CD4-positive, CD25-positive, alpha-beta regulatory T cell (primary cell): Measurements from ENCODE around the gene TET1. TPM values are rescaled to one million over a fixed set of nuclear protein-coding genes. Genes with fewer than 3 reads are reported as not detected.

ENCODE experiments used
- ATAC-seq, 2 donors: fragments of 150-1000 bp; cut with Tn5 transposase; one replicate each; pipeline ENCODE4 v1.10.0; 2021; ENCODE audit warnings: low read depth in 2 of 2, moderate number of reproducible peaks in 2 of 2, moderate library complexity in 1 of 2
- DNase-seq, 3 donors: peaks; one replicate each; pipeline versions ENCODE4 v3.0.0 to v3.0.0-alpha.2; 2012 to 2022; ENCODE audit warnings: mixed read lengths in 1 of 3
- H3K27ac ChIP-seq: one replicate; pipeline ENCODE4 v1.7.0; 2013; ENCODE audit warnings: mild to moderate bottlenecking, low read length; ENCODE audit not compliant: insufficient read depth, poor library complexity, severe bottlenecking
- H3K27me3 ChIP-seq: one replicate; pipeline ENCODE4 v1.7.0; 2013; ENCODE audit warnings: low read length; ENCODE audit not compliant: control insufficient read depth, insufficient read depth
- H3K36me3 ChIP-seq: one replicate; pipeline ENCODE4 v1.7.0; 2013; ENCODE audit warnings: mild to moderate bottlenecking, low read length, moderate library complexity; ENCODE audit not compliant: control insufficient read depth, insufficient read depth
- H3K4me1 ChIP-seq: 2 replicates; pipeline ENCODE4 v1.7.0; 2013; ENCODE audit warnings: mild to moderate bottlenecking, low read length; ENCODE audit not compliant: insufficient read depth, control insufficient read depth, poor library complexity, severe bottlenecking
- H3K4me3 ChIP-seq: one replicate; pipeline ENCODE4 v1.7.0; 2013; ENCODE audit warnings: low read depth, mild to moderate bottlenecking, low read length, moderate library complexity
- H3K9me3 ChIP-seq, 2 experiments: 1 replicate in 1 of 2; 2 replicates in 1 of 2; pipeline ENCODE4 v1.7.0; 2013; ENCODE audit warnings: low read length in 2 of 2, mild to moderate bottlenecking in 1 of 2, moderate library complexity in 1 of 2; ENCODE audit not compliant: control insufficient read depth in 2 of 2
- H3K27ac Mint-ChIP-seq, 3 donors: one replicate each; pipeline ENCODE4 v1.8.0; 2020 to 2022; ENCODE audit warnings: mild to moderate bottlenecking in 3 of 3, mixed read lengths in 3 of 3, moderate library complexity in 2 of 3
- H3K27me3 Mint-ChIP-seq: one replicate; pipeline ENCODE4 v1.8.0; 2022; ENCODE audit warnings: mild to moderate bottlenecking, mixed read lengths
- H3K36me3 Mint-ChIP-seq: one replicate; pipeline ENCODE4 v1.8.0; 2020; ENCODE audit warnings: mixed read lengths
- H3K4me1 Mint-ChIP-seq, 4 donors: one replicate each; pipeline ENCODE4 v1.8.0; 2020 to 2022; ENCODE audit warnings: mixed read lengths in 4 of 4, mild to moderate bottlenecking in 1 of 4
- H3K4me3 Mint-ChIP-seq, 4 donors: one replicate each; pipeline ENCODE4 v1.8.0; 2020 to 2022; ENCODE audit warnings: mild to moderate bottlenecking in 4 of 4, mixed read lengths in 4 of 4, moderate library complexity in 3 of 4
- H3K9me3 Mint-ChIP-seq, 7 donors: one replicate each; pipeline ENCODE4 v1.8.0; 2020 to 2022; ENCODE audit warnings: mixed read lengths in 7 of 7, mild to moderate bottlenecking in 3 of 7, moderate library complexity in 2 of 7
- polyA plus RNA-seq, 4 donors: library from polyadenylated mRNA; unstranded; fragments of 300-500 nt; fragmentation: Illumina TruSeq; gene quantifications; one replicate each; pipeline ENCODE4 v1.2.3, GENCODE V29; 2021
- total RNA-seq: library from RNA; stranded (reverse); gene quantifications from one replicate; pipeline ENCODE4 v1.2.3, GENCODE V29; 2022

Gene TET1
- total and polyA plus RNA-seq, 5 donors from 2014 or later, result 0.95 to 4.3 (median 1.6) TPM

DNA sequence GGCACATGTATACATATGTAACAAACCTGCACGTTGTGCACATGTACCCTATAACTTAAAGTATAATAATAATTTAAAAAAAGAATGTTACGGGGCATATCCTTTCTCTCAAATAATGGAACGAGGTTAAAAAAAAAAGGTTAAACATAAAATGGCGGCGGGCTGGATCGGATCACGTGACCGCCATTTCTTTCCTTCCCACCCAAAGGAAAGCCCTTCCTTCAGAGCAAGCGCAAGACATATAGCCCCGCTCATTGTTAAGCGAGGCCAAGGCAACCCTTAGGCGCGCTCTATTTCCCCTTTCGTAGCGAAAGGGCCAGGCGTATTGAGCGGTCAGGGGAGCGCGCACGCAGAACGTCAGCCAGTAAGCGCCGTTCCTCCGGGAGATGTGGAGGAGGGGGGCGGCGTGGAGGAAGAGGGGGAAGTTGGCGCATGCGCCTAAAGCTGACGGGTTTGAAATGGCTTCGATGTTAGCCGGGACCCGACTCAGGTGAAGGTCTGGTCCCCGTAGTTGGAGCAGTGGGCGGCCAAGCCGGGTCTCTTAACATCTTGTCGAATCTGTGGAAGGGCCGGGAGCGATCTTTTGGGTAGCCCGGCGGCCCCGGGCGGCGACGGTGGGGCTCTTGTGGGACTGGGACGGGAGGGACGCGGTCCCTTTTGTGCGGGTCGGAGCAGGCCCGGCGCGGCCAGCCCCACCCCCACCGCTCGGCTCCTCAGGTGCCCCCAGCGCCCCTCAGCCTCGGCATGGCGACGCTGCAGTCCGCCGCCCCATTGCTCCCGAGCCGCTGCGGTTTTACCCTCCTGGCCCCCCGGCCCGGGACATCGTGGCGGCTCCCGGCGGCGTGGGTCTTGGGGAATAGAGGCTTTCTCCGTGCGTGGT lies 160.9 kb downstream of the TET1 start, which contains the start of gene CCAR1:
Gene CCAR1 (plus strand): TSS at position 447 of the 880 bp plus-strand sequence. CDS start 1,266 bp downstream, outside the sequence.
- peak within 1 kb of the TSS; percentile 85 for H3K4me3 ChIP-seq
- no peaks in the 10 kb centered on the region for H3K9me3 ChIP-seq
- Mint-ChIP-seq H3K4me3 (peak within 1 kb of the TSS; percentile 93 to 99 (median 98)), H3K9me3 (no peaks in the 10 kb centered on the region), H3K27ac (peak within 1 kb of the TSS; percentile 96 to 99 (median 99)), H3K36me3 (peaks cover 13% of the 10 kb centered on the region), H3K4me1 (peaks cover 7 to 24% (median 15%) of the 10 kb centered on the region in 4 donors), H3K27me3 (peaks cover 5% of the 10 kb centered on the region)
- peaks cover 14% of the 10 kb centered on the region for H3K36me3 ChIP-seq
- no peaks in the 10 kb centered on the region for H3K27me3 ChIP-seq
- ATAC-seq (peak; percentile 99), DNase-seq (peak; percentile 92 to 99 (median 96))
- H3K4me1 ChIP-seq, result peaks cover 12% of the 10 kb centered on the region
- peak within 1 kb of the TSS; percentile 92 for H3K27ac ChIP-seq

DNA sequence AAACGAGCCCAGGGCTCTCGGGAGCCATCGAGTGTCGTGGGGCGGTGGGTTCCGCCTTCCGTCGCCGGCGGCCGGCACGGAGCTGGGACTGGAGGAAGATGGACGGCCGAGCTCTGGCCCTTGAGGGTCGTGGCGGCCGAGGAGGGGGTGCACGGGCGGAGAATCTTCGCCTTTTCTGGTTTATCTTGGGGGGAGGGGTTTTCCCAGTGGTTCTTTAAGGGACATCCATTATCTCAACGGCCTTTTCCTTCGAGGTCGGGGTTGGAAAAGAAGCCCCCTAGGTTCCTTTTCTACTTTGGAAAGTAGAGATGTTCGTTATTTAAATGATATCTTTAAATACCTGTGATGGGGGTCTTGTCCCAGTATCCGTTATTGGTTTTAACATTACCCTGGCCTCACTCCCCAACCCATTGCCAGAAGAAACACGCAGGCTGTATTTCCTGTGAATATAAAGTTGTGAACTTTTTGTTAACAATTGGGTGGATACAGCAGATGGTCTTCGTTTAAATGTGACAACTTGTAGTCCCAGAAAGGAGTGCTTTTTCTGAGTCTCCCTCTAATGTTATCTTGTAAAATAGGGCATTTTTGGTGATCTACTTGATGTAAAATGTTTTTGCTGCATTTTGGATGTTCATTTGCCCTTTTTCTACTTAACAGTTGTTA lies 161.7 kb downstream of the TET1 start:
- H3K4me3 ChIP-seq, result peak overlapping the region; percentile 85
- H3K4me1 ChIP-seq, result peaks cover 12% of the 10 kb centered on the region
- Mint-ChIP-seq H3K27ac (peak overlapping the region; percentile 35 to 99 (median 94)), H3K9me3 (no peaks in the 10 kb centered on the region), H3K4me3 (peak overlapping the region; percentile 93 to 99 (median 98)), H3K27me3 (peaks cover 5% of the 10 kb centered on the region), H3K4me1 (peaks cover 7 to 25% (median 16%) of the 10 kb centered on the region in 4 donors), H3K36me3 (peaks cover 17% of the 10 kb centered on the region)
- H3K9me3 ChIP-seq, result no peaks in the 10 kb centered on the region
- ATAC-seq (no peak), DNase-seq (peak in 2 of 3 donors; percentile 13 to 27)
- H3K27me3 ChIP-seq, result no peaks in the 10 kb centered on the region
- H3K27ac ChIP-seq, result peak overlapping the region; percentile 92
- H3K36me3 ChIP-seq, result peaks cover 20% of the 10 kb centered on the region

DNA sequence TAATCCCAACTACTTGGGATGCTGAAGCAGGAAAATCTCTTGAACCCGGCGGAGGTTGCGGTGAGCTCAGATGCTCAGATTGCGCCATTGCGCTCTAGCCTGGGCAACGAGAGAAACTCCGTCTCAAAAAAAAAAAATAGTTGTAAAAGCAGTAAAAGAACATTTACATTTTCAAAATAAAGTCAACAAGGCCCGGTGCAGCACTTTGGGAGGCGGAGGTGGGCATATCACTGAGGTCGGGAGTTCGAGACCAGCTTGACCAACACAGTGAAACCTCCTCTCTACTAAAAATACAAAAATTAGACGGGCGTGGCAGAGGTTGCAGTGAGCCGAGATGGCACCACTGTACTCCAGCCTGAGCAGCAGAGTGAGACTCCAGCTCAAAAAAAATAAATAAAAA lies 164.9 kb downstream of the TET1 start:
- H3K27ac ChIP-seq, result no peak overlapping the region
- peaks cover 26% of the 10 kb centered on the region for H3K36me3 Mint-ChIP-seq
- H3K9me3 ChIP-seq, result no peaks in the 10 kb centered on the region
- no peaks in the 10 kb centered on the region for H3K9me3 Mint-ChIP-seq
- peaks cover 7 to 35% (median 25%) of the 10 kb centered on the region in 4 donors for H3K4me1 Mint-ChIP-seq
- peaks cover 43% of the 10 kb centered on the region for H3K36me3 ChIP-seq
- H3K4me1 ChIP-seq, result peaks cover 12% of the 10 kb centered on the region
- peak overlapping the region in 1 of 4 donors; percentile 52 for H3K4me3 Mint-ChIP-seq
- peaks cover 5% of the 10 kb centered on the region for H3K27me3 Mint-ChIP-seq
- no peaks in the 10 kb centered on the region for H3K27me3 ChIP-seq
- no peak overlapping the region for H3K27ac Mint-ChIP-seq
- no peak for DNase-seq
- no peak overlapping the region for H3K4me3 ChIP-seq
- ATAC-seq, result no peak

- Histone ChIP-seq H3K9me3 (no peaks in the 10 kb centered on the region), H3K4me3 (no peak overlapping the region), H3K36me3 (peaks cover 60% of the 10 kb centered on the region), H3K27ac (no peak overlapping the region), H3K27me3 (no peaks in the 10 kb centered on the region), H3K4me1 (peaks cover 7% of the 10 kb centered on the region)
- Mint-ChIP-seq H3K27ac (peak overlapping the region in 1 of 3 donors; percentile 55), H3K36me3 (peaks cover 21% of the 10 kb centered on the region), H3K9me3 (no peaks in the 10 kb centered on the region), H3K4me3 (peak overlapping the region in 2 of 4 donors; percentile 18 to 20), H3K27me3 (no peaks in the 10 kb centered on the region), H3K4me1 (peaks cover 9 to 30% (median 23%) of the 10 kb centered on the region in 4 donors)
- ATAC-seq, result no peak
- DNase-seq, result no peak
Measured at GRCh38 chr10:68727146-68727545, 167.0 kb downstream of the TET1 start.

DNA sequence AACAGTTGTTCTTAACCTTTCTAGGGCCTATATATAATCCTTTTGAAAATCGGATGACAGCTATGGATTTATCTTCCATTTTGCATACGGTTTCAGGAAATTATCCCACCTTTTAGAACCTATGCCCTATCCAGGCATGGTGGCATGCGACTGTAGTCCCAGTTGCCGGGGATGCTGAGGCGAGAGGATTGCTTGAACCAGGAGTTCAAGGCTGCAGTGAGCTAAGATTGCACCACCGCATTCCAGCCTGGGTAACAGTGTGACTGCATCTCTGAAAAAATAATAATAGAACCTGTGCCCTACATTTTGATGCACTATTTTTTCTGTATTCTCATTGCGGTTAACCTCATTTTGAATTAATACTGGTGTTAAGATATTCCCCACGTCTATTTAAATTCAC lies 172.5 kb downstream of the TET1 start:
- Histone ChIP-seq H3K27ac (no peak overlapping the region), H3K36me3 (peaks cover 70% of the 10 kb centered on the region), H3K9me3 (no peaks in the 10 kb centered on the region), H3K27me3 (no peaks in the 10 kb centered on the region), H3K4me3 (no peak overlapping the region), H3K4me1 (no peaks in the 10 kb centered on the region)
- Mint-ChIP-seq H3K27me3 (no peaks in the 10 kb centered on the region), H3K4me3 (no peak overlapping the region), H3K27ac (no peak overlapping the region), H3K4me1 (peaks cover 5 to 17% (median 14%) of the 10 kb centered on the region in 4 donors), H3K9me3 (no peaks in the 10 kb centered on the region), H3K36me3 (peaks cover 23% of the 10 kb centered on the region)
- DNase-seq (no peak), ATAC-seq (no peak)

- H3K36me3 Mint-ChIP-seq, result peaks cover 23% of the 10 kb centered on the region
- Histone ChIP-seq H3K27ac (no peak overlapping the region), H3K36me3 (peaks cover 79% of the 10 kb centered on the region), H3K4me3 (no peak overlapping the region), H3K27me3 (no peaks in the 10 kb centered on the region), H3K4me1 (no peaks in the 10 kb centered on the region), H3K9me3 (no peaks in the 10 kb centered on the region)
- H3K27ac Mint-ChIP-seq, result no peak overlapping the region
- no peak for ATAC-seq
- H3K27me3 Mint-ChIP-seq, result no peaks in the 10 kb centered on the region
- H3K9me3 Mint-ChIP-seq, result no peaks in the 10 kb centered on the region
- peaks cover 5 to 12% (median 12%) of the 10 kb centered on the region in 4 donors for H3K4me1 Mint-ChIP-seq
- DNase-seq, result no peak
- H3K4me3 Mint-ChIP-seq, result no peak overlapping the region
Measured at GRCh38 chr10:68734349-68734748, 174.2 kb downstream of the TET1 start.

DNA sequence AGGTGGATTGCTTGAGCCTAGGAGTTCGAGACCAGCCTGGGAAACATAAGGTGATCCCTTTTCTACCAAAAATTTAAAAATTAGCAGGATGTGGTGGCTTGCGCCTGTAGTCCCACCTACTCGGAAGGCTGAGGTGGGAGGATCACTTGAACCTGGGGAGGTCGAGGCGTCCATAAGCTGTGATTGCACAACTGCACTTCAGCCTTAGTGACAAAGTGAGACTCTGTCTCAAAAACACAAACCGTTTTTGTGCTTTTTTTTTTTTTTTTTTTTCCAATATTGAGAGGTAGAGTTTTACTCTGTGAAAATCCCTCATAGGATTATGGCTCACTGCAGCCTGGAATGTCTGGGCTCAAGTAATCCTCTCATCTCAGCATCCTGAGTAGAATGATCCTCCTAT lies 175.0 kb downstream of the TET1 start:
- Histone ChIP-seq H3K4me1 (no peaks in the 10 kb centered on the region), H3K27ac (no peak overlapping the region), H3K27me3 (no peaks in the 10 kb centered on the region), H3K4me3 (no peak overlapping the region), H3K9me3 (no peaks in the 10 kb centered on the region), H3K36me3 (peaks cover 79% of the 10 kb centered on the region)
- Mint-ChIP-seq H3K27me3 (no peaks in the 10 kb centered on the region), H3K9me3 (no peaks in the 10 kb centered on the region), H3K4me1 (peaks cover 5 to 18% (median 16%) of the 10 kb centered on the region in 4 donors), H3K27ac (peak overlapping the region in 1 of 3 donors; percentile 26), H3K36me3 (peaks cover 26% of the 10 kb centered on the region), H3K4me3 (no peak overlapping the region)
- no peak for DNase-seq
- ATAC-seq, result no peak
